Astrocyte (in vitro differentiated cells and primary cell): Measurements from ENCODE around the gene IRS1. TPM values are rescaled to one million over a fixed set of nuclear protein-coding genes. Genes with fewer than 3 reads are reported as not detected.

ENCODE experiments used
- DNase-seq: peaks from one replicate; pipeline ENCODE4 v3.0.0-alpha.2; 2010; ENCODE audit warnings: low read depth
- FAIRE-seq: peaks from 2 replicates; lab custom pipeline; 2011; peaks lifted over from hg19 to GRCh38; lab: Jason Lieb, UNC
- H2AFZ ChIP-seq: 2 replicates; pipeline ENCODE4 v1.6.0; 2012; ENCODE audit warnings: low read depth, low read length, inconsistent platforms
- H3K27ac ChIP-seq: 2 replicates; pipeline ENCODE4 v1.5.1; 2011; ENCODE audit warnings: low read depth, low read length, inconsistent platforms
- H3K27me3 ChIP-seq: 2 replicates; pipeline ENCODE4 v1.6.0; 2011; ENCODE audit warnings: low read length, inconsistent platforms; ENCODE audit not compliant: insufficient read depth
- H3K36me3 ChIP-seq: 2 replicates; pipeline ENCODE4 v1.5.1; 2011; ENCODE audit warnings: low read length, inconsistent platforms; ENCODE audit not compliant: insufficient read depth
- H3K4me1 ChIP-seq: 2 replicates; pipeline ENCODE4 v1.5.1; 2011; ENCODE audit warnings: low read length, inconsistent platforms; ENCODE audit not compliant: insufficient read depth
- H3K4me2 ChIP-seq: 2 replicates; pipeline ENCODE4 v1.6.0; 2012; ENCODE audit warnings: low read length, inconsistent platforms
- H3K4me3 ChIP-seq: 2 replicates; pipeline ENCODE4 v1.5.1; 2011; ENCODE audit warnings: low read depth, mild to moderate bottlenecking, low read length, inconsistent platforms; ENCODE audit not compliant: insufficient read depth
- H3K79me2 ChIP-seq: 2 replicates; pipeline ENCODE4 v1.6.0; 2012; ENCODE audit warnings: mild to moderate bottlenecking, low read length, inconsistent platforms; ENCODE audit not compliant: insufficient read depth
- H3K9ac ChIP-seq: 2 replicates; pipeline ENCODE4 v1.6.0; 2012; ENCODE audit warnings: mild to moderate bottlenecking, low read length, inconsistent platforms
- H3K9me3 ChIP-seq: 2 replicates; pipeline ENCODE4 v1.5.1; 2012; ENCODE audit warnings: low read depth, mild to moderate bottlenecking, low read length, inconsistent platforms; ENCODE audit not compliant: insufficient read depth
- H4K20me1 ChIP-seq: 2 replicates; pipeline ENCODE4 v1.6.0; 2012; ENCODE audit warnings: low read length, inconsistent platforms; ENCODE audit not compliant: insufficient read depth
- H3K27ac Mint-ChIP-seq: one replicate; pipeline ENCODE4 v1.8.0; 2021; ENCODE audit warnings: mild to moderate bottlenecking, mixed read lengths; ENCODE audit not compliant: unreplicated experiment
- H3K27me3 Mint-ChIP-seq: one replicate; pipeline ENCODE4 v1.8.0; 2021; ENCODE audit warnings: low read depth, mixed read lengths; ENCODE audit not compliant: unreplicated experiment
- H3K36me3 Mint-ChIP-seq: one replicate; pipeline ENCODE4 v1.8.0; 2021; ENCODE audit warnings: low read depth, mixed read lengths; ENCODE audit not compliant: unreplicated experiment
- H3K4me1 Mint-ChIP-seq: one replicate; pipeline ENCODE4 v1.8.0; 2021; ENCODE audit warnings: low read depth, mixed read lengths; ENCODE audit not compliant: unreplicated experiment
- H3K4me3 Mint-ChIP-seq: one replicate; pipeline ENCODE4 v1.8.0; 2021; ENCODE audit warnings: mild to moderate bottlenecking, moderate library complexity, mixed read lengths; ENCODE audit not compliant: unreplicated experiment
- H3K9me3 Mint-ChIP-seq: one replicate; pipeline ENCODE4 v1.8.0; 2021; ENCODE audit warnings: mild to moderate bottlenecking, mixed read lengths; ENCODE audit not compliant: unreplicated experiment
- CTCF ChIP-seq: IDR thresholded peaks from 2 replicates; pipeline ENCODE4 v1.5.1; 2011; ENCODE audit warnings: low read depth, mild to moderate bottlenecking, inconsistent platforms, low read length, moderate library complexity; ENCODE audit not compliant: insufficient read depth
- EZH2 ChIP-seq: IDR thresholded peaks from 2 replicates; pipeline ENCODE4 v1.6.1; 2012; ENCODE audit warnings: mild to moderate bottlenecking, low read length, inconsistent platforms; ENCODE audit not compliant: insufficient read depth
- total RNA-seq: library from RNA; stranded (reverse); gene quantifications from 2 replicates; pipeline ENCODE4 v1.2.1, GENCODE V29; 2021

The IRS1 gene
- total RNA-seq, 1 donor from 2014 or later: 45.0 TPM

DNA sequence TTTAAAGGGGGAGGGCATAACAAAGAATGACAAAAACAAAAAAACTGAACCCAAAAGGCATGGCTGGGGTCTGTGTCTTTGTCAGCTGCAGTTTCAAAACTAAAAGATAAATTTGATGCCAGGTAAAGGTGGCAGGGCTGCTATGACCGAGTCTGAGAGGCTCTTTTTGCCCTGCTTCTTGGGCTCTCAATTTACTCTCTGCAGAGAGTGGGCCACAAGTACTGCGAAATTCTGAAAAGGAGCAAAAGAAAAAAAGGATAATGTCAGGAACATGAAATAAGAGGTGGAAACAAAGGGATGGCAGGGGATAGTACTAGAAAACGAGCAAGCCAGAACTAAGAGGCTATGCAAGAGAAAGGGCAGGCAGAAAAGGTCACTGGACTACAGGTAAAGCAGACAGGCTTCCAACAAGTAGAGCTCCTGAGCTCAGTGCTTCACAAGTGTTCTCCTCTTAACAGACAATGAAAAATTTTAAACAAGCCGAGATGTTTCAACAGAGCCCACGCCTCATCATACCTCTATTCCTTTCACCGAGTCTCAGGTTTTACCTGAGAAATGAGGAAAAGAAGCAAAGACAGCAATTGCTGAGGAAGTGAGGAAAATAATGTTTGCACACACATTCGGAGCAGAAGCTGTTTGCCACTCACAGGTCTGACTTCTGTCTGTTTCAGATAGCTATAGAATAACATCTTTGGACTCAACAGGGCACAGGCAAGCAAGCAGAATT, 7.3 kb downstream of the IRS1 start:
- Histone ChIP-seq H3K4me2 (peak overlapping the region; percentile 82), H3K36me3 (peaks cover 3% of the 10 kb centered on the region), H3K9ac (peak overlapping the region; percentile 84), H3K79me2 (peaks cover 99% of the 10 kb centered on the region), H3K27me3 (no peaks in the 10 kb centered on the region), H2AFZ (no peak overlapping the region), H3K4me3 (peak overlapping the region; percentile 61), H3K27ac (peak overlapping the region; percentile 87), H4K20me1 (peaks cover 44% of the 10 kb centered on the region), H3K4me1 (peaks cover 39% of the 10 kb centered on the region), H3K9me3 (no peaks in the 10 kb centered on the region)
- TF ChIP-seq EZH2 (no peak), CTCF (no peak)
- Mint-ChIP-seq H3K4me1 (peaks cover 23% of the 10 kb centered on the region), H3K27ac (peak overlapping the region; percentile 96), H3K4me3 (peak overlapping the region; percentile 92), H3K36me3 (peaks cover 24% of the 10 kb centered on the region), H3K9me3 (no peaks in the 10 kb centered on the region), H3K27me3 (no peaks in the 10 kb centered on the region)
- no peak for FAIRE-seq
- DNase-seq: no peak

DNA sequence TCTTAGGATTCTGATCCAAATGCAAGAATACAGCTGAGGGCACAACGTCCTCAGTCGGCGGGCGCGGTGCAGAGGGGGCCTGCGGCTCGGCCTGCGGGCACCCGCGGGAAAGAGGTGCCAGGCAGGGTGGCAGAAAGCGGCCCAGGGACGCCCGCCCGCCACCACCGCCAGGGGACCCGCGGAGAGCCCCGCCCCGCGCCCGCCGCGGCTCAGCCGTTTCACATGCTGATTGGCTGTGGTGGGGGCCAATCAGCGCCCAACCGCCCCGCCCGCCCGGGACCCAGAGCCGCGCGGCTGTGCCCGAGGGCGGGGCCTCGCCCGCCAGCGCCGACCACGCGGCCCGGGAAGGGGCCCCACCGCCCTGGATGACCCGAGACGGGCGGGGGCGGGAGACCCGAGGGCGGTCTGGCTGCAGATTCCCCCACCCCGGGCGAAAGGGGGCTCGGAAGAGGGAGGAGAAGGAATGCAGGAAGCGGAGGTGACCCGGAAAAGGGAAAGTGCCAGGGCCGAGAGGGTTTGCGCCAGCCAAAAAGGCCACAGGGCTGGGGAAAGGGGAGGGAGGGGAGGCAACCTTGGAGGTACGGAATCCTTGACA, 8.0 kb downstream of the IRS1 start:
- DNase-seq (peak; percentile 61), FAIRE-seq (no peak)
- Mint-ChIP-seq H3K27ac (peak overlapping the region; percentile 96), H3K4me3 (peak overlapping the region; percentile 92), H3K4me1 (peaks cover 18% of the 10 kb centered on the region), H3K36me3 (peaks cover 19% of the 10 kb centered on the region), H3K27me3 (no peaks in the 10 kb centered on the region), H3K9me3 (no peaks in the 10 kb centered on the region)
- Histone ChIP-seq H2AFZ (peak overlapping the region; percentile 55), H3K27ac (peak overlapping the region; percentile 87), H3K27me3 (no peaks in the 10 kb centered on the region), H3K4me3 (peak overlapping the region; percentile 61), H3K9ac (peak overlapping the region; percentile 84), H4K20me1 (peaks cover 43% of the 10 kb centered on the region), H3K9me3 (no peaks in the 10 kb centered on the region), H3K79me2 (peaks cover 99% of the 10 kb centered on the region), H3K4me1 (peaks cover 32% of the 10 kb centered on the region), H3K36me3 (peaks cover 3% of the 10 kb centered on the region), H3K4me2 (peak overlapping the region; percentile 82)
- TF ChIP-seq CTCF: no peak
- TF ChIP-seq EZH2: no peak
